GM20000 (cell line): Measurements from ENCODE around the gene ITPKB.
"Not testable (repeated sequence)": the region's sequence is repeated elsewhere in the genome, so short reads cannot be mapped to it uniquely, and the experiment has no call there.

Experiments
- DNase-seq: peaks from one replicate; pipeline ENCODE4 v3.0.0; 2012; ENCODE audit warnings: low spot score
- CTCF ChIP-seq: IDR thresholded peaks from 2 replicates; pipeline ENCODE4 v1.5.1; 2012; ENCODE audit warnings: mild to moderate bottlenecking, control low read depth; ENCODE audit errors: extremely low read depth, missing control alignments

ITPKB gene

GRCh38 chr1:226725897-226726267, 13.2 kb downstream of the ITPKB start:
- no peak for TF ChIP-seq CTCF
- no peak for DNase-seq

DNA sequence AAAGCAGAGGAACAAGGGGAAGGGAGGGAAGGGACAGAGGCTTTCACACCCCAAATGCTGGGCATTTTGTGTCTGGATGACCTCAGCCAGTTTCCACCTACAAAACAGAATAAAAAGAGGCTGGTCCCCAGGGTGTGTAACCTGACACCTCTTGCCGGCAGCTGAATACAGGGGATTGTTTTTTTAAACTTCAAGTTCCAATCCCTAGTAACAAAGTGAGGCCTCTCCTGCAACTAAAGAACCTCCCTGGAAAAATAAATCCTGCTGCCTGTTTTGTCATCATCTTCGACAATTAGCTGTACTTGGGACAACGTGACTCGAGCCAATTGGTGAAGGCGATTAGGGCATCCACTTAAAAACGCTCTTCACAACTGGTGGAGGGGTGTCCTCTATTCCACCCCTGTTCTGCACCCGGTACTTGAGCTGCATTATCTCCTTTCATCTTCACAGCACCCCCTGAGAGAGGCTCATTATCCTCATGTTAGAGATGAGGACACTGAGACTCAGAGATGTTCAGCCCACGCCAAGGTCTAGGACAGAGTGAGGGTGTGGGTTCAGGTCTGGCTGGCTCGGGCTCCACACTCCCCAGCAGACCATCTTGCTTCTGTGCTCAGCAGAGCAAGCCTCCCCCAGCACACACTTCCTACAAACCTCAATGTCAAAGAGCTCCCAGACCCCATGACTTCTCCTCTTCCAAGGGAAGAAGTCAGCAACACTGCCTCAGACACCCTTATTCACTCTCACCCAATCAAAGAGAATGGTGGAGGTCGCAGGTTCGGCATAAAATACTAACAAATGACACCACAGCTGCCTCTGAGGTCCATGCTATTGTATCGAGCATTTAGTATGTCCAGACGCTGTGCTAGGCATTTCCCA, 15.2 kb downstream of the ITPKB start:
- TF ChIP-seq CTCF = no peak
- DNase-seq = no peak

- DNase-seq = no peak
- TF ChIP-seq CTCF = no peak
Observed at GRCh38 chr1:226722901-226723656, 16.0 kb downstream of the ITPKB start.

GRCh38 chr1:226722240-226722900, 16.7 kb downstream of the ITPKB start:
- DNase-seq = no peak
- no peak for TF ChIP-seq CTCF

GRCh38 chr1:226720574-226720973, 18.5 kb downstream of the ITPKB start:
- not testable (repeated sequence) for DNase-seq

GRCh38 chr1:226719596-226720387, 19.3 kb downstream of the ITPKB start:
- TF ChIP-seq CTCF = no peak

DNA sequence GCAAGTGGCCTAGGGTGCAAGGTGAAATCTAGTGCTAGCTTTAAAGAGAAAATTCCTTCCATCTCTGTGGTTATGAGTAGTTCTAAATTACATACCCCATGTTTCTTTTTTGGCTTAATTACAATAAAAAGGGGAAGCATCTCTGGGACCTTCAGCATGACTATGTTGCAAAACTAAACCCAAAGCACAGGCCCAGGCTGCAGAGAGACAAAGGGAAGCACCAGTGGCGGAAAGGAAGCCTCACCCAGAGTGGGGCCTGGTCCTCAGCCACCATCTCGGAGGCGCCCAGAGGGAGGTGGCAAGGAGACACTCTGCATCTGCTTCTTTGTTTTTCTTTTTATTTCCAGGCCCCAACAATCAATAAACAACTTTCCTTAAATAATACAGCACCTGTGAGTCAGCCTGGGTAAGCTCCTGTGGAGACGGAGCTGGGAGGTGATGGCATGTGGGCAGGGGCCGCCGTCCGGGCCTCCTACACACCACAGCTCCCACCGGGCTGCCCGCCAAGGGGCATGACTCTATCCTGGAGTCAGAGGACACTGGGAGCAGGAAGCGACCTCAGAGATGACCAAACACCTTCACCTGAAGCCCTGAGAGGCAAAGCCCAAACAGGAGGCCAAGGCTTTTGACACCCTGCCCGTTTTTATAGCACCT, 21.7 kb downstream of the ITPKB start:
- no peak for TF ChIP-seq CTCF
- no peak for DNase-seq

More at GRCh38 chr1:226719596-226720387, 19.3 kb downstream of the ITPKB start:
- no peak for DNase-seq
